GM23338 (cell line): ENCODE results near the gene COX4I1. TPM values are rescaled to one million over a fixed set of nuclear protein-coding genes. Genes with fewer than 3 reads are reported as not detected.

Experiments
- ATAC-seq: fragments of 200-7000 bp; cut with Tn5 transposase; 3 replicates; pipeline ENCODE4 v1.9.1; 2020
- DNase-seq: peaks from one replicate; pipeline ENCODE4 v3.0.0-alpha.2; 2015; ENCODE audit warnings: low spot score
- H2AFZ ChIP-seq: fragments of 200-600 bp; sonication (generic); 2 replicates; pipeline ENCODE4 v1.8.0; 2016; ENCODE audit warnings: antibody characterized with exemption, mild to moderate bottlenecking, moderate library complexity
- H3F3A ChIP-seq: fragments of 200-600 bp; sonication (generic); replicated peaks from 2 replicates; pipeline ENCODE4 v1.8.0; 2017; ENCODE audit warnings: antibody characterized with exemption, mixed run types, low read depth
- H3K27ac ChIP-seq: fragments of 200-600 bp; sonication (generic); 2 replicates; pipeline ENCODE4 v1.6.1; 2016; ENCODE audit warnings: low read depth
- H3K27me3 ChIP-seq: fragments of 200-600 bp; sonication (generic); 2 replicates; pipeline ENCODE4 v1.8.0; 2016; ENCODE audit warnings: mild to moderate bottlenecking, mixed run types, moderate library complexity; ENCODE audit not compliant: insufficient read depth
- H3K36me3 ChIP-seq: fragments of 200-600 bp; sonication (generic); 2 replicates; pipeline ENCODE4 v1.8.0; 2016; ENCODE audit warnings: mild to moderate bottlenecking; ENCODE audit not compliant: insufficient read depth
- H3K4me1 ChIP-seq: fragments of 200-600 bp; sonication (generic); 2 replicates; pipeline ENCODE4 v1.8.0; 2016; ENCODE audit warnings: mild to moderate bottlenecking, moderate library complexity; ENCODE audit not compliant: insufficient read depth
- H3K4me2 ChIP-seq: fragments of 200-600 bp; sonication (generic); 2 replicates; pipeline ENCODE4 v1.7.1; 2017; ENCODE audit warnings: mixed run types
- H3K4me3 ChIP-seq: fragments of 200-600 bp; sonication (generic); 2 replicates; pipeline ENCODE4 v1.6.1; 2016; ENCODE audit warnings: mixed run types
- H3K79me2 ChIP-seq: fragments of 200-600 bp; sonication (generic); replicated peaks from 2 replicates; pipeline ENCODE4 v1.8.0; 2017; ENCODE audit warnings: mild to moderate bottlenecking; ENCODE audit not compliant: insufficient read depth
- H3K9me2 ChIP-seq: fragments of 200-600 bp; sonication (generic); 2 replicates; pipeline ENCODE4 v1.8.0; 2017; ENCODE audit not compliant: insufficient read depth
- H4K20me1 ChIP-seq: fragments of 200-600 bp; sonication (generic); replicated peaks from 2 replicates; pipeline ENCODE4 v1.8.0; 2017; ENCODE audit warnings: mild to moderate bottlenecking; ENCODE audit not compliant: insufficient read depth
- H3K27ac Mint-ChIP-seq: 2 replicates; pipeline ENCODE4 v1.8.0; 2020; ENCODE audit warnings: inconsistent platforms, mild to moderate bottlenecking, moderate library complexity, mixed read lengths
- H3K27me3 Mint-ChIP-seq: 3 replicates; pipeline ENCODE4 v1.8.0; 2022; ENCODE audit warnings: low read depth, mild to moderate bottlenecking, moderate library complexity, mixed read lengths, inconsistent platforms; ENCODE audit not compliant: insufficient read depth, poor library complexity
- H3K36me3 Mint-ChIP-seq: 3 replicates; pipeline ENCODE4 v1.8.0; 2021; ENCODE audit warnings: low read depth, mild to moderate bottlenecking, inconsistent platforms, moderate library complexity, mixed read lengths
- H3K4me1 Mint-ChIP-seq: 3 replicates; pipeline ENCODE4 v1.8.0; 2020; ENCODE audit warnings: mild to moderate bottlenecking, inconsistent platforms, mixed read lengths
- H3K4me3 Mint-ChIP-seq: 3 replicates; pipeline ENCODE4 v1.8.0; 2021; ENCODE audit warnings: moderate library complexity, mild to moderate bottlenecking, inconsistent platforms, mixed read lengths
- H3K9me3 Mint-ChIP-seq: 3 replicates; pipeline ENCODE4 v1.8.0; 2020; ENCODE audit warnings: moderate library complexity, mild to moderate bottlenecking, inconsistent platforms, mixed read lengths
- CREB1 ChIP-seq: fragments of 250-450 bp; sonication (Bioruptor Pico); IDR thresholded peaks from 2 replicates; pipeline ENCODE4 v1.5.0; 2020; ENCODE audit warnings: low read depth, mild to moderate bottlenecking, moderate library complexity
- CTCF ChIP-seq, 2 experiments: fragments of 200-600 bp in 1 of 2; sonication (generic) in 1 of 2; conservative IDR thresholded peaks; 2 replicates each; pipeline versions ENCODE4 v1.5.1 to v1.6.1; 2016 to 2017; ENCODE audit warnings: antibody characterized with exemption in 2 of 2, low read depth in 2 of 2, mild to moderate bottlenecking in 2 of 2, moderate library complexity in 1 of 2
- ETS1 ChIP-seq: IDR thresholded peaks from 2 replicates; pipeline ENCODE4 v1.6.1; 2016; ENCODE audit warnings: antibody characterized with exemption
- EZH2 ChIP-seq: fragments of 200-600 bp; sonication (generic); IDR thresholded peaks from one replicate; pipeline ENCODE4 v1.8.0; 2017; ENCODE audit warnings: antibody characterized with exemption, mild to moderate bottlenecking, low read depth; ENCODE audit not compliant: unreplicated experiment
- EZH2phosphoT487 ChIP-seq: fragments of 200-600 bp; sonication (generic); IDR thresholded peaks from one replicate; pipeline ENCODE4 v1.8.1; 2018; ENCODE audit warnings: antibody characterized with exemption; ENCODE audit not compliant: unreplicated experiment
- JUNB ChIP-seq: IDR thresholded peaks from one replicate; pipeline ENCODE4 v1.6.1; 2016; ENCODE audit warnings: antibody characterized with exemption; ENCODE audit not compliant: unreplicated experiment
- NANOG ChIP-seq: IDR thresholded peaks from 2 replicates; pipeline ENCODE4 v1.6.1; 2016; ENCODE audit warnings: antibody characterized with exemption, borderline replicate concordance
- POLR2AphosphoS5 ChIP-seq: IDR thresholded peaks from 2 replicates; pipeline ENCODE4 v1.6.1; 2016; ENCODE audit warnings: antibody characterized with exemption, low read depth
- REST ChIP-seq: IDR thresholded peaks from one replicate; pipeline ENCODE4 v1.6.1; 2018; ENCODE audit warnings: antibody characterized with exemption; ENCODE audit not compliant: unreplicated experiment
- STAT1 ChIP-seq: IDR thresholded peaks from one replicate; pipeline ENCODE4 v1.6.1; 2016; ENCODE audit warnings: antibody characterized with exemption; ENCODE audit not compliant: unreplicated experiment
- ZNF114 ChIP-seq: fragments of 250-450 bp; sonication (Bioruptor Pico); IDR thresholded peaks from 2 replicates; pipeline ENCODE4 v1.5.0; 2020; ENCODE audit warnings: mild to moderate bottlenecking, moderate library complexity
- ZNF331 ChIP-seq: fragments of 250-450 bp; sonication (Bioruptor Pico); IDR thresholded peaks from 2 replicates; pipeline ENCODE4 v1.5.0; 2020; ENCODE audit warnings: low read depth, mild to moderate bottlenecking, moderate library complexity
- ZNF462 ChIP-seq: fragments of 250-450 bp; sonication (Bioruptor Pico); IDR thresholded peaks from 2 replicates; pipeline ENCODE4 v1.5.0; 2020; ENCODE audit warnings: mild to moderate bottlenecking, moderate library complexity
- polyA plus RNA-seq: library from polyadenylated mRNA; unstranded; fragments of >200 nt; fragmentation: Nextera tagmentation; extraction: Ambion mirVana; gene quantifications from 2 replicates; pipeline ENCODE4 v1.2.1, GENCODE V29; 2016
- total RNA-seq: library from RNA; depleted of rRNA; stranded (reverse); fragments of >200 nt; shearing (Covaris generic); gene quantifications from 2 replicates; pipeline ENCODE4 v1.2.3, GENCODE V29; 2014

The COX4I1 gene
- total and polyA plus RNA-seq, 2 experiments from 2014 or later: 329 to 1,008 TPM

GRCh38 chr16:85765211-85765610 lies 34.3 kb upstream of the COX4I1 start:
- peaks cover 22% of the 10 kb centered on the region for H3K27me3 Mint-ChIP-seq
- Histone ChIP-seq H3K27me3 (no peaks in the 10 kb centered on the region), H3K27ac (no peak overlapping the region), H3K79me2 (no peaks in the 10 kb centered on the region), H4K20me1 (no peaks in the 10 kb centered on the region), H3K4me2 (no peak overlapping the region), H3K4me3 (no peak overlapping the region), H3F3A (0 out of 2 replicates have a peak, but pooled peaks cover 2% of the 10 kb centered on the region), H3K4me1 (peaks cover 19% of the 10 kb centered on the region), H3K9me2 (no peaks in the 10 kb centered on the region), H2AFZ (no peak overlapping the region), H3K36me3 (no peaks in the 10 kb centered on the region)
- no peaks in the 10 kb centered on the region; the same call in 2 of the 3 replicates for H3K9me3 Mint-ChIP-seq
- no peak for TF ChIP-seq ZNF114 (CRISPR knock-in tag)
- no peak for TF ChIP-seq JUNB
- TF ChIP-seq STAT1: no peak
- TF ChIP-seq ZNF331 (CRISPR knock-in tag): no peak
- no peak for TF ChIP-seq EZH2
- no peak for TF ChIP-seq ZNF462 (CRISPR knock-in tag)
- no peak for TF ChIP-seq CREB1 (CRISPR knock-in tag)
- no peak for TF ChIP-seq POLR2AphosphoS5
- TF ChIP-seq EZH2phosphoT487: no peak
- TF ChIP-seq NANOG: no peak
- no peak for TF ChIP-seq REST
- TF ChIP-seq ETS1: no peak
- TF ChIP-seq CTCF (conservative IDR thresholded peaks at IDR 0.05; ENCODE audit: low read depth in 2 of 2): no peak
- ATAC-seq (no peak; the same call in 2 of the 3 replicates), DNase-seq (no peak)
- H3K27ac Mint-ChIP-seq: no peak overlapping the region
- H3K4me3 Mint-ChIP-seq: no peak overlapping the region
- H3K4me1 Mint-ChIP-seq: peaks cover 28% of the 10 kb centered on the region
- H3K36me3 Mint-ChIP-seq: peaks cover 4% of the 10 kb centered on the region; the same call in 2 of the 3 replicates
